ENCODE results near the gene SLC10A3.

Gene SLC10A3

DNA sequence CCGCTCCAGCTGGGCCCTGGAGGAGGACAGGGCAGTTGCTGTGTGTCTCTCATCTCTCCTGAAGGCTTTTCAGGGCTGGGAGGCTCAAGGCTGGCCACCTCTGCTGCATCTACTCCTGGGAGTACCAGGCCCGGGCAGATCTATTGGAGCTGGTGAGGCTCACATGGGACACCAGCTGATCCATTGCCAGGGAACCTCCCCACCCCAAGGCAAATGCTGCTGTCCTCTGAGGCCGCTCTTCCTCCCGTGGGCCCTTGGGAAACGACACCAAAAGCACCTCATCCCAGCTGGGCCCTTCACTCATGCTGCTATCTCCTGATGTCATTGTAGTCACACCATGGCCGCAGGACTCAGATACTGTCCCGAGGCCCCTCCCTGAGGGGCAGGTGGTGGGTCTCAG, 7.6 kb downstream of the SLC10A3 start:
- no peak for DNase-seq

GRCh38 chrX:154481911-154482601, 8.4 kb downstream of the SLC10A3 start:
- no peak for DNase-seq

- DNase-seq = no peak
These were observed 9.2 kb downstream of the SLC10A3 start for GRCh38 chrX:154481195-154481594.

GRCh38 chrX:154478728-154479622, 11.5 kb downstream of the SLC10A3 start, which contains the start of gene LAGE3:
TSS of gene LAGE3 (minus strand) at chrX:154479281. CDS start at chrX:154478915, 366 bp downstream.
- peak; percentile 88 for DNase-seq

DNA sequence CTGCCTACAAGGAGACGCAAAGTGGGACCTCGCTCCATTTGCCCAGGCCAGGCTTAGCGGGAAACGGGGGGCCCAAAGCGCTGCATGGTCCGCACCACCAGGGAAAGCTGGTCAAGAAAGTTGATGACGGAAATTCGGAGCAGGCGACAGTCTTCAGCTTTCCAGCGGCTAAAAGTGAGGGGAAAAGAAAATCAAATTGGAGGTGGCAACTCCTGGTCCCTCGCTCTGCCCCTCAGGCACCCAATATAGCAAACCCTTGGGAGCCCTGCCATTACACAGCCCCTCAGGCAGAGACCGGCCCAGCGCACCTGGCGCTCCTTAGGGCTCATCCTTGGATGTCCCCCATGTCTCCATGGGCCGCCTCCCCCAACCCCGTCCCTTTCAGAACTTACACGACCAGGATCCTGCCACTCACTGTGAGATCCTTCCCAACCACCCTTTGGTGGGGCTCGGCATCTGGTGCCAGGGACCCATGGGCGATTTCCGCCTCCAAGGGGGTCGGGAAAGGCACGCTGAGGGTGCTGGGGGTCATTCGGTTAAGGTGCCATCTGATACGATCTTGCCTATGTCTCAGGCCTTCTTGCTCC, 12.4 kb downstream of the SLC10A3 start:
- DNase-seq = no peak

DNA sequence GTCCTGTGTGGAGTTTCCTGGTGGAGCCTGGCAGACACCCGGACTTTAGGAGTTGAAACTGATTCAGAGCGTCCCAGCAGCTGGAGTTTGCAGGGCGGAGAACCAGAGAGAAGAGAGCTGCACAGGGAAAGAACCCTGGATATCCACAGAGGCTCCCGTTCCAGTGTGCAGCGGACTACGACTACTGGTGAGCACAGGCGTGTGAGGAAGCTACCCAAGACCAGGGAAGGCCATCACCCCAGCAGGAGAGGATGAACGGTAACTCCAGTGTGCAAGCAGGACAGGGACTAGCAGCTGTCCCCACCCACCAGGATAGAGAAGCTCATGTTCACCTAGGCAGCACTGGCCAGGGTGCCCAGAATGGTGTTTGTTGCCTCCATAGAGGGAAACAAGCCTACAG, 13.6 kb downstream of the SLC10A3 start:
- DNase-seq = no peak

GRCh38 chrX:154473683-154474082, 16.7 kb downstream of the SLC10A3 start:
- DNase-seq = no peak

DNA sequence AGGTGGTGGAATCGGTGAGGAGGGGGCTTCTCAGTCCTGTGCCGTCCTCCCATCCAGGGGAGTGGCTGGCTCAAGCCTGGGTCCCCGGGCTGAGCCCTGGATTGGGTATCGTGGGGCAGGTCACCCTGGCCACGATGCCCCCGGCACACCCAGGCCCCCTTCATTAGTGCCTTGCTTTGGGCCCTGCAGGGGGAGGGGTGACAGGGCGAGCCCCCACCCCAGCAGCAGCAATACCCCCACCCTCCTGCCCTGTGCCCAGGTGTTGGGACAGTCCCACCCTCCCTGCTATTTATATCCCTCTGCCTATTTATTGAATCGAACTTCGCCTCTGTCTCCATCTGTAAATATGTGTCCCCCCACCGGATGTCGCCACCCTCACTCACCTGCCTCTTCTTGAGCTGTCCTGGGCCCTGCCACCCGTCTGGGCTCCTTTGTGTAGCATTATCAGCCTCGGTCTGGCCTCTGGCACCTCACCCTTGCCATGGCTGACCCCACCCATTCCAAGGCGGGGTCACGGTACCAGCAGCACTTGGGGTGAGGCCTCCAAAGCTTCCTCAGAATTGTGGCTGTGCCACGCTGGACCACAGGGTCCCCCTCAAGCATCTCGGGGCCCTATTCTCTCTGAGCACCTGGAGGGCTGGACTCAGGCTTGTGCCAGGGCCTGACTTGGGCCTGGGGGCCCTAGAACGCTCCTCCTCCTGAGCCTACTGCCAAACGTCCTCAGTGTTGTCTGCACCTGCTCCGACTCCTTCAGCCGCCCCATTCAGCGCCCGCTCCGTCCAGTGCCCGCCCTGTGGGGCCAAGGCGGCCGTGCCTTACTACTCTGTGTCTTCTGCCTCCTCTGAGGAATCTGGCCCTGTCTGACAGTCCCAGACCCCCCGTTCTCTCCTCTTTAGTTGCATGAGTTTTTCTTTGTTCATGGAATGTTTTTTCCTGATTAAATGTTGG, 17.5 kb downstream of the SLC10A3 start:
- no peak for DNase-seq

- DNase-seq = no peak
These were observed 18.4 kb downstream of the SLC10A3 start for GRCh38 chrX:154471839-154472684.

DNA sequence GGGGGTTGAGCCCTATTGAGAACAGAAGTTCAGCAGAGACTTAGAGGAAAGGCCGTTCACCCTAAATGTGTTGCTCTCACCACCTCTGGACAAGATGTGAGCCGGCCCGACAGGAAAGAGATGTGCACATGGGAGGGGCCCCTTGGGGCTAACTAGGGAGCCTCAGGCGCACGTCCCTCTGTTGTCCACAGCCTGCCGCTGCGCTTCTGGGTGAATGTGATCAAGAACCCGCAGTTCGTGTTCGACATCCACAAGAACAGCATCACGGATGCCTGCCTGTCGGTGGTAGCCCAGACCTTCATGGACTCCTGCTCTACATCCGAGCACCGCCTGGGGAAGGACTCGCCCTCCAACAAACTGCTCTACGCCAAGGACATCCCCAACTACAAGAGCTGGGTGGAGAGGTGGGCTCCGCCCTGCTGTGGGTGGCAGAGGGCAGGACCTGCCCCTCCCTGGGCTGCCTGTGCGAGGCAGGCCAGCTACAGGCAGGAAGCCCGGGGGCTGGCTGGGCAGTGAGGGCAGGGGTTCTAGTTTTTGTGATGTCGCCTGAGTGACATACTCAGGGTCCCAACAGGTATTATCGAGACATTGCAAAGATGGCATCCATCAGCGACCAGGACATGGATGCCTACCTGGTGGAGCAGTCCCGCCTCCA, 19.4 kb downstream of the SLC10A3 start:
- DNase-seq = no peak

DNA sequence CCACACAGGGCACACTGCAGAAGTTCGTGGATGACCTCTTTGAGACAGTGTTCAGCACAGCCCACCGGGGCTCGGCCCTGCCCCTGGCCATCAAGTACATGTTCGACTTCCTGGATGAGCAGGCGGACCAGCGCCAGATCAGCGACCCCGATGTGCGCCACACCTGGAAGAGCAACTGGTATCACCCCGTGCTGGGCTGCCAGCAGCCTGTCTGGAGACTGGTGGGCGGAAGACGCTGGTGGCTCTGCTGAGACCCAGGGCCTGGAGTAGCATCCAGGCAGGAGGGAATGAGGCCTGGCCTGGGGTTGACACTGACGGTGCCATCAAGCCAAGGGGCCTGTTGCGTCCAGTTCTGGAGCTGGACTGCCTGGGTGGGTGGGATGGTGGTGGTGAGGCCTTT, 20.0 kb downstream of the SLC10A3 start:
- no peak for DNase-seq

- DNase-seq = no peak
These were observed 20.5 kb downstream of the SLC10A3 start for GRCh38 chrX:154469880-154470279.

DNA sequence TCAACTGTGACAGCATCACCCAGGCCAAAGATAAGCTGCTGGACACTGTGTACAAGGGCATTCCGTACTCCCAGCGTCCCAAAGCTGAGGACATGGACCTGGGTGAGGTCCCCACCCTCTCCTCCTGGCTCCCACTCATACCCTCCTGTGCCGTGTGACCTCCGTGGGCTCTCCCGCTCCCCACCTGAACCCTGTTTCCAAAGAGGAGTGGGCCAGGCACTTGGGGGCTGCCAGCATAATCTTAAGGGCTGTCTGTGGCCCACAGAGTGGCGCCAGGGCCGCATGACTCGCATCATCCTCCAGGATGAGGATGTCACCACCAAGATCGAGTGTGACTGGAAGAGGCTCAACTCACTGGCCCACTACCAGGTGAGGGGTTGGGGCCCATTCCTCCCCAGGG, 21.3 kb downstream of the SLC10A3 start:
- DNase-seq = no peak

DNA sequence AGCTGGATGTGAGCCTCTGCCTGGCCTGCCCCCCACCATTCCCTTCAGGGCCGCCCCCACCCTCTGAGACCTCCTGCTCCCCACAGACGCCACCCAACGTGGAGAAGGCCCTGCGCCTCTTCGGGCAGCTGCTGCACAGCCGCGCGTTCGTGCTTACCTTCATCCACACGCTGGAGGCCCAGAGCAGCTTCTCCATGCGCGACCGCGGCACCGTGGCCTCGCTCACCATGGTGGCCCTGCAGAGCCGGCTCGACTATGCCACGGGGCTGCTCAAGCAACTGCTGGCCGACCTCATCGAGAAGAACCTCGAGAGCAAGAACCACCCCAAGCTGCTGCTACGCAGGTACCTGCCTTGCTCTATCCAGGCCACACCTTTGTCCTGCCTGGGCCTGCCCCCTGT, 22.2 kb downstream of the SLC10A3 start:
- no peak for DNase-seq

DNA sequence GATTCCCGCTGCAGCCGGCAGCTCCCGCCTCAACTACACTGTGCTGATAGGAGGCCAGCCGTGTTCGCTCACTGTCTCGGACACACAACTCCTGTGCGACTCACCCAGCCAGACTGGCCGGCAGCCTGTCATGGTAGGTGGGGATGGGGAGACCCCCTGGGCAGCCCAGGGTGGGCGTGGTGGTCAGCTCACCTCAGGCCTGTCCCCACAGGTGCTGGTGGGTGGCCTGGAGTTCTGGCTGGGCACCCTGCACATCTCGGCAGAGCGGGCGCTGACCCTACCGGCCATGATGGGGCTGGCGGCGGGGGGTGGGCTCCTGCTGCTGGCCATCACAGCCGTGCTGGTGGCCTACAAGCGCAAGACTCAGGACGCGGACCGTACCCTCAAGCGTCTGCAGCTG, 22.9 kb downstream of the SLC10A3 start:
- no peak for DNase-seq

GRCh38 chrX:154466907-154467306, 23.5 kb downstream of the SLC10A3 start:
- DNase-seq = no peak

DNA sequence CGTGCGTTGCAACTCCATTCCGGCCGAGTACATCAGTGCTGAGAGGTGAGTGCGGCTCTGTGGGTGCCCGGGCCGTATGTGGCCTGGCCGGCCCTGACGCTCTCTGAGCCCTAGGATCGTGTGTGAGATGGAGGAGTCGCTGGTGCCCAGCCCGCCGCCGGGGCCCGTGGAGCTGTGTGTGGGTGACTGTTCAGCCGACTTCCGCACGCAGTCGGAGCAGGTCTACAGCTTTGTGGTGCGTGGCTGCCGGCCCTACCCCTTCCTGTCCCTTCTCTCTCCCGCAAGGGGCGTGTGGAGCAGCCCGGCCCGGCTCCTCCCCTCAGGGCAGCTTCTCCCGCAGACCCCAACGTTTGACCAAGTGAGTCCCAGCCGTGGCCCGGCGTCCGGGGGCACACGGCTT, 24.4 kb downstream of the SLC10A3 start:
- DNase-seq = no peak

DNA sequence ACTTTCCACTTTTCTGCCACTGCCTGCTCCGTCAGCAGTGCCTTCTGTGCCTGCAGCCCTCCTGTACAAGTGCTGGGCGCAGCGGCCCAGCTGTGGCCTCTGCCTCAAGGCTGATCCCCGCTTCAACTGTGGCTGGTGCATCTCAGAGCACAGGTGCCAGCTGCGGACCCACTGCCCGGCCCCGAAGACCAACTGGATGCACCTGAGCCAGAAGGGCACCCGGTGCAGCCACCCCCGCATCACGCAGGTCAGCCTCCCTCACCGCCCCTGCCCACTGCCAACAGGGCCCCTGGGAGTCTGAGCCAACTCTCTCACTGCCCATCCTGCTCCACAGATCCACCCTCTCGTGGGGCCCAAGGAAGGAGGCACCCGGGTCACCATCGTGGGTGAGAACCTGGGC, 24.8 kb downstream of the SLC10A3 start:
- DNase-seq = no peak

DNA sequence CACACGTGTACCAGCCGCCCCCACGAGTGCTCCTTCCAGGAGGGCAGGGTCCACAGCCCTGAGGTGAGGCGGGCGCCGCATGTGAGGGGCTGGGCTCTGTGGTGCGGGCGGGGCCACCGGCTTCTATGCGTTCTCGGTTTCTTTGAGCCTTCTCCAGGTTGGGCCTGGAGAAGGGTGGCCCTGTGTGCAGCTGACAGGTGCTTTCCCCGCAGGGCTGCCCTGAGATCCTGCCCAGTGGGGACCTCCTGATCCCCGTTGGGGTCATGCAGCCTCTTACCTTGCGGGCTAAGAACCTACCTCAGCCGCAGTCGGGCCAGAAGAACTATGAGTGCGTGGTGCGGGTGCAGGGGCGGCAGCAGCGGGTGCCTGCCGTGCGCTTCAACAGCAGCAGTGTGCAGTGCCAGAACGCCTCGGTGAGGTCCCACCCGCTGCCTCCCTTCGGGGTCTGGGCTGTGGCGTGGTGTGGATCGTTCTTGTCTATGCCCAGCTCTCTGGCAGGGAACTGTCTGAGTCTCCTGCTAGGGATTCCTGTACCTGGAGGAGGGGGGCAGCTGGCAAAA, 25.5 kb downstream of the SLC10A3 start:
- no peak for DNase-seq

- DNase-seq = no peak
These were observed 26.7 kb downstream of the SLC10A3 start for GRCh38 chrX:154463611-154464220.

Measured in effector CD4-positive, alpha-beta T cell (primary cell).